Tibial nerve (tissue), 3 donors: ENCODE measurements around the gene TRABD2A.

Experiments used
- POLR2A ChIP-seq, 2 donors: fragments of 450-650 bp; IDR thresholded peaks; one replicate each; pipeline ENCODE4 v1.6.1; 2017; ENCODE audit warnings: antibody characterized with exemption in 2 of 2, mild to moderate bottlenecking in 2 of 2, moderate library complexity in 2 of 2
- TF ChIP-seq, protein P1 (sequence below), 5 experiments: fragments of 200-600 bp in 3 of 5; fragments of 450-650 bp in 2 of 5; sonication (generic) in 3 of 5; IDR thresholded peaks; one replicate each; pipeline ENCODE4 v1.5.1; 2016 to 2019; ENCODE audit warnings: antibody characterized with exemption in 5 of 5, mild to moderate bottlenecking in 3 of 5, moderate library complexity in 2 of 5

DNA sequence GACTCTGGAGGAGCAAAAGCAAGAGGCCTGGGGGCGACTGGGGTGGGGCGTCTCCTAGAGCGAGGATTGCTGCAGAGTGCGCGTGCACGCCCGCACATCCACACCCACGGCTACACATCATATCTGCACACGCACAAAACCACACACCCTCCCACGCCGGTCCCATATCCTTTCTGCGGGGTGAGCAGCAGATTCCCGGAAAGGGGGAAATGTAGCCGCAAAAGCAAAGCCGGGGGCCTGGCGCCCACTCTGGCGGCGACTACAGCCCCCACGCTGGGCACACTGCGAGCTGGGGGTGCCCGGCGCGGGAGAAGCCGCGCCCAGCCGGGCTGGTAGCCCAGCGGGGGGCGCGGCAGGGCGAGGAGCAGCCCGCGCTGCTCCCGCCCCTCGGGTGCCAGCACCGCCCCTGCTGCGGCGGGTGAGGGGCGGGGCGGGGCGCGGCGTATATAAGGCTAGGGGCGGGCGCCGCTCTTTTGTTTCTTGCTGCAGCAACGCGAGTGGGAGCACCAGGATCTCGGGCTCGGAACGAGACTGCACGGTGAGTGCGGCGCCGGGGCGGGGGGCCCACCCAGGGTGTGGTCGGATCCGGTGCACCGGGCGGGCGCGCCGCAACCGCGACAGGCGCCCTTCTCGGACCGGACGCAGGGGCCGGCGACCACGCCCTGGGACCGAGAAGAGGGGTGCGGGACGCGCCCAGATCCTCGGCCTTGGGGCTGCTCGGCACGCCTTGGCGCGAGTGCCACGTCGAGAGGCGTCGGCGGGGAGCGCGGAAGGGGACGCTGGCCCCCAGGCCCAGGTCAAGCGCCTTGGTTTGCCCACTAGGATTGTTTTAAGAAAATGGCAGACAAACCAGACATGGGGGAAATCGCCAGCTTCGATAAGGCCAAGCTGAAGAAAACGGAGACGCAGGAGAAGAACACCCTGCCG, 24.6 kb upstream of the TRABD2A start, which contains the start of gene TMSB10:
- TF ChIP-seq, protein P1, sequence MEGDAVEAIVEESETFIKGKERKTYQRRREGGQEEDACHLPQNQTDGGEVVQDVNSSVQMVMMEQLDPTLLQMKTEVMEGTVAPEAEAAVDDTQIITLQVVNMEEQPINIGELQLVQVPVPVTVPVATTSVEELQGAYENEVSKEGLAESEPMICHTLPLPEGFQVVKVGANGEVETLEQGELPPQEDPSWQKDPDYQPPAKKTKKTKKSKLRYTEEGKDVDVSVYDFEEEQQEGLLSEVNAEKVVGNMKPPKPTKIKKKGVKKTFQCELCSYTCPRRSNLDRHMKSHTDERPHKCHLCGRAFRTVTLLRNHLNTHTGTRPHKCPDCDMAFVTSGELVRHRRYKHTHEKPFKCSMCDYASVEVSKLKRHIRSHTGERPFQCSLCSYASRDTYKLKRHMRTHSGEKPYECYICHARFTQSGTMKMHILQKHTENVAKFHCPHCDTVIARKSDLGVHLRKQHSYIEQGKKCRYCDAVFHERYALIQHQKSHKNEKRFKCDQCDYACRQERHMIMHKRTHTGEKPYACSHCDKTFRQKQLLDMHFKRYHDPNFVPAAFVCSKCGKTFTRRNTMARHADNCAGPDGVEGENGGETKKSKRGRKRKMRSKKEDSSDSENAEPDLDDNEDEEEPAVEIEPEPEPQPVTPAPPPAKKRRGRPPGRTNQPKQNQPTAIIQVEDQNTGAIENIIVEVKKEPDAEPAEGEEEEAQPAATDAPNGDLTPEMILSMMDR (IDR thresholded peaks at IDR 0.05), result peak in 4 of 5 experiments; percentile 22 to 38 (median 30)
- peak; percentile 89 to 96 for TF ChIP-seq POLR2A (IDR thresholded peaks at IDR 0.05)
